ENCODE measurements around the gene PIGN.

- TF ChIP-seq, protein P1, sequence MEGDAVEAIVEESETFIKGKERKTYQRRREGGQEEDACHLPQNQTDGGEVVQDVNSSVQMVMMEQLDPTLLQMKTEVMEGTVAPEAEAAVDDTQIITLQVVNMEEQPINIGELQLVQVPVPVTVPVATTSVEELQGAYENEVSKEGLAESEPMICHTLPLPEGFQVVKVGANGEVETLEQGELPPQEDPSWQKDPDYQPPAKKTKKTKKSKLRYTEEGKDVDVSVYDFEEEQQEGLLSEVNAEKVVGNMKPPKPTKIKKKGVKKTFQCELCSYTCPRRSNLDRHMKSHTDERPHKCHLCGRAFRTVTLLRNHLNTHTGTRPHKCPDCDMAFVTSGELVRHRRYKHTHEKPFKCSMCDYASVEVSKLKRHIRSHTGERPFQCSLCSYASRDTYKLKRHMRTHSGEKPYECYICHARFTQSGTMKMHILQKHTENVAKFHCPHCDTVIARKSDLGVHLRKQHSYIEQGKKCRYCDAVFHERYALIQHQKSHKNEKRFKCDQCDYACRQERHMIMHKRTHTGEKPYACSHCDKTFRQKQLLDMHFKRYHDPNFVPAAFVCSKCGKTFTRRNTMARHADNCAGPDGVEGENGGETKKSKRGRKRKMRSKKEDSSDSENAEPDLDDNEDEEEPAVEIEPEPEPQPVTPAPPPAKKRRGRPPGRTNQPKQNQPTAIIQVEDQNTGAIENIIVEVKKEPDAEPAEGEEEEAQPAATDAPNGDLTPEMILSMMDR (IDR thresholded peaks at IDR 0.05): no peak
- TF ChIP-seq POLR2A (IDR thresholded peaks at IDR 0.05) (no peak), POLR2AphosphoS5 (IDR thresholded peaks at IDR 0.05) (no peak), EP300 (IDR thresholded peaks at IDR 0.05) (no peak)
These were observed 138.6 kb downstream of the PIGN start for GRCh38 chr18:62048279-62048678.
